ENCODE results near the gene ZCWPW2.

Gene ZCWPW2

DNA sequence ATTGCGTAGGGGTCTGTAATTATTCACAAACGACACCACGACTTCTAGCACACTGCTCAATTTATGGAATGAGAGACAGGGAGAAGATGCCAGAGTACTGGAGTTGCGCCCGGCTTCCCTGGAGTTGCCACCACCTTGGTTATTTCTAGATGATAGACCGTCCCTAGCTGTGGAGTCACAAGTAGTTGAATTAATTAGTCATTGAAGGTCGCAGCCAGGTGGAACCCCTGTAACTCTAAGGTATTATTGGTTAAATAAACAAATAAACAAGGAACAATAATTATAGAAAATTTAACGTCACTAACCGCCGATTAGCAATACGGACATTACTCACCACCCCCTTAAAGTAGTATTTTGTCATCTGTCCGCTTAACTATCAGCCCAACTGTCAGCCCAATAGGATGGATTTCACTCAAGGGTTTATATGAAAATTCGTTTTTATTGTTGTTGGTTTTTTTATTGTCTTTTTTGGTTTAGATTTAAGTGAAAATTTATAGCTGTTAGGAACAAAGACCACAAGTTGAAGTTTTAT is 1.0 kb downstream of the ZCWPW2 start:
- DNase-seq (ENCODE audit: extremely low read depth in 1 of 2, low read depth in 1 of 2): no peak

DNA sequence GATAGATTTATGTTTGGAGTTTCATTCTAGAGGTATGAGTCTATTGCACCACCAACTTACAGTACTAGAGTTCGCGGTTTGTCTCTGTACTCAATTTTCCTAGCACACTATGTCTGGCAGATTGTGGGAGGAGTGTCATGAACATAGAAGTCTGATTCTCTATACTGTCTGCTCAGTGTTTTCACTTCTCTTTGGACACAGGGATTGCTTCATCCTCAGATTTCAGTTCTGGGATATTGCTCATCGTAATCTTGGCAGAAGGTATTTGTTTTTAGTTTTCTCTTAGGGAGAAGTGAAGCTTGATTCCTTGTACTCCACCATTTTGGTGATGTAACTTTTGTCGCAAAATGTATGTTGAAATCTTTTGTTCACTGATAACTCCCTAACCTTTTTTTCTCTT is 27.9 kb downstream of the ZCWPW2 start:
- no peak for DNase-seq (ENCODE audit: extremely low read depth in 1 of 2, low read depth in 1 of 2)

DNA sequence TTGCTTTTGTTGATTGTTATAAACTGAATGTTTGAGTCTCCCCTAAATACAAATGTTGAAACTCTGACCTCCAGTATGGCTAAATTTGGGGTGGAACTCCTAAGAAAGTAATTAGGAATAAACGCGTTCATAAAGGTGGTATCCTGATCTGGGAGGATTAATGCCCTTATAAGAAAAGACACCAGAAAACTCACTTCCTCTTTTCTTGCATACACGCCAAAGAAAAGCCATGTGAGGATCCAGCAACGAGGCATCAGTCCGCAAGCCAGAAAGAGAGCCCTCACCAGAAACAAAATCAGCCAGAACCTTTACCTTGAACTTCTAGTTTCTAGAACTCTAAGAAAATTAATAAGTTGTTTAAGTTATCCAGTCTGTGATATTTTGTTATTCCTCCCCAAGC is 37.5 kb downstream of the ZCWPW2 start:
- DNase-seq (ENCODE audit: extremely low read depth in 1 of 2, low read depth in 1 of 2): no peak

DNA sequence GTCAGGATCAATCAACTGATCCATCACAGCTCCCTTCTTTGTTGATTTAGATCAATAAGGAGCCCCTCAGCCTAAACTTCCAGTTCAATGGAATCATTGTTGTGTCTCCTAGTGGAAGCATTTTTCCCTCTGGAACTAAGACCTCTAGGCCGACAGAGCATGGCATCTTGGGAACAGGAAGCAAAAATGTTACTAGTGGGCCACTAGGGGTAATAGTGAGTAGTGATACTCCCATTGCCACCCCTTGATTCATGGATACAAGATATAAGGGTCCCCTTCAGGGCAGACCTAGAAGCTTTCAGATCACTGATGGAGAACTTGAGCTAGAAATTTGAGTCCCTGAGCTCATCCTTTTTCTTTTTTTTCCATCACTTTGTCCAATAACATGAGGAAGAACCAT is 40.5 kb downstream of the ZCWPW2 start:
- no peak for DNase-seq (ENCODE audit: extremely low read depth in 1 of 2, low read depth in 1 of 2)

DNA sequence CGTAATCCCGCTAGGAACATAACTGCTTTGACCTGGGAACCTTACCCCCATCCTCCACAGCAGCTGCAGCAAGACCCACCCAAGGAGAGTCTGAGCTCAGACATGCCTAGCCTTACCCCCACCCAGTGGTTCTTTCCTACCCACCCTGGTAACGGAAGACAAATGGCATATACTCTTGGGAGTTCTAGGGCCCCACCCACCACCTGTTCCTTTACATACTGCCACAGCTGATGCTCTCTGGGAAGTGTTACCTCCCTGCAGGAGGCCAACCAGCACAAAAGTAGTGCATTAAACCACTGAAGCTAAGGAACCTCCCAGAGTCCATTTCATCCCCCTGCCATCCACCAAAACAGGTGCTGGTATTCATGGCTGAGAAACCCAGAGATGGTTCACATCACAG is 50.7 kb downstream of the ZCWPW2 start:
- no peak for DNase-seq (ENCODE audit: extremely low read depth in 1 of 2, low read depth in 1 of 2)

DNA sequence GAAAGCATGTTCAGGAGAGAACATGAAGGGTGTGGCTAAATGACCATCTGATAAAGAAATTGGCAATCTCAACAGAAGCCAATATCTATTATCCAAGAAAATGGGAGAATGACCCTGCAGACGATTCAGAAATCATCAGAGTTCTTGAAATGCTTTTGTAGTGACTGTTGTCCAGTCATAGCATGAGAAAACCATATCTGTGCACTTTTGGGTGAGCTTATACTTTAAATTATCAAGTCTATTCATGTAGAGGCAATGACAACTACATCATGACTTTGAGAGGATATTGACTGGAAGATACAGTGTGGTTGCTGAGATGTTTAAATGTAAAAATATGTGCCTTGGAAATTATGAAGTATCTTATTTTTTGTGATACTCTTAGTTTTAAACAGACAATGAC is 57.7 kb downstream of the ZCWPW2 start:
- no peak for DNase-seq (ENCODE audit: extremely low read depth in 1 of 2, low read depth in 1 of 2)

DNA sequence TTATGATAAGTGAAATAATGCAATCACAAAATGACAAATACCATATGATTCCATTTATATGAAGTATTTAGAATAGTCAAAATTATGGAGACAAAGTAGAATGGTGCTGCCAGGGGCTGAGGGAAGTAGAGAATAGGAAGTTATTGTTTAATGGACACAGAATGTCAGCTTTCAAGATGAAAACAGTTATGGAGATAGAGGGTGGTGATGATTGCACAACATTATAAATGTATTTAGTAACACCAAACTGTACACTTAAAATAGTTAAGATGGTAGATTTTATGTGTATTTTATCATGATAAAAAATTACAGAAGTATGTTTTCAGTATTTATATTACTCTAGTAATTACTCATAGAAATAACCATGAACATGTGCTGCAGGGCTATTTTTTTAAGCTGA is 100.9 kb downstream of the ZCWPW2 start:
- no peak for DNase-seq (ENCODE audit: extremely low read depth in 1 of 2, low read depth in 1 of 2)

DNA sequence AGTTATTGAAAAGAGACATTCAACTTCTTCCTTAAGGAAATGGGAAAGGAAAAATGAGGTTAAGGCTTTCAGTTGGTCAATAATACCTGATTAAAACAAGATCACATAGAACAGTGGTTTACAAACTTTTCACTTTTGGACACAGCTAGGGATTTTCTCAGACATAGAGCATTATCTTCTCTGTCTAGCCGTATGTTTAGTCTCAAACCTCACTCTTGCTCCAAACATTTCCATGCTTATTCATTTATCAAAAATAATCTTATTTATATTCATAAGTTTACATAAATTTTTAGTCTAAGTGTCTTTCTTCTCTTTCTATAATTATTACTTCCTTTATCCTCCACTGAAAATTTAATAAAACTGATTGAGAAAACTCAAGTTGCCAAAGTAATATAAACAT is 114.3 kb downstream of the ZCWPW2 start:
- DNase-seq (ENCODE audit: extremely low read depth in 1 of 2, low read depth in 1 of 2): no peak

DNA sequence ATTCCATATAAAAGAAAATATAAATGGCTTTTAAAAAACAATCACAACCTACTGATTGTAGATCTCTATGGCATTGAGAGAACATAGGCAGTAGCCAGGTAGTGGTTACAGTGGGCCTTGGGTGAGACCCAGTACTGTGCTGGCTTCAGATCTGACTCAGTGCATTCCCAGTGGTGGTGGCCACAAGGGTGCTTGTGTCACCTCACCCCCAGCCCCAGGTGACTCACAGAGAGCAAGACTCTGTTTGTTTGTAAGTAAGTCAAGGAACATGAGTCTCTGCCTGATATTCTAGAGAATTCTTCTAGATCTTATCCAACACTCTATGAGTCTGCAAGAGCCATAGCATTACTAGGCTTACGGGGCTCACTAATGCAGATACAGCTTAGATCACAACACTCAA is 118.9 kb downstream of the ZCWPW2 start:
- DNase-seq (ENCODE audit: extremely low read depth in 1 of 2, low read depth in 1 of 2): no peak

DNA sequence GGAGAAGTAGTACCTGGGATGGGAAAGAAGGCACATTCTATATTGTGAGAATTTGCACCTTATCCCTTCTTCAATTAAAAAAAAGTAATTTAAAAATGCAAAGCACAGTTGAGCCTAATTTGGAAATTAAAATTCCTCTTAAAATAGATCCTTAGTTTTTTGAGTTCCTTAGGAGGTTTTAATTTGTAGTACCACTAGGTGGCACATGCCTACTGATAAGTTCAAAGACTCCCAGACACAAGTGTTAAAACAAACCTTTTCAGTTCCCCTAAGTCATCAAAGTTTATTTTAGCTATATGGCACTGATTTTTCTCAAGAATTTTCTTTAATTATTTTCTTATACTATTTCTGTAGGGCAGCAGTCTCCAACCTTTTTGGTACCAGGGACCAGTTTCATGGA is 127.7 kb downstream of the ZCWPW2 start:
- DNase-seq (ENCODE audit: extremely low read depth in 1 of 2, low read depth in 1 of 2): no peak

DNA sequence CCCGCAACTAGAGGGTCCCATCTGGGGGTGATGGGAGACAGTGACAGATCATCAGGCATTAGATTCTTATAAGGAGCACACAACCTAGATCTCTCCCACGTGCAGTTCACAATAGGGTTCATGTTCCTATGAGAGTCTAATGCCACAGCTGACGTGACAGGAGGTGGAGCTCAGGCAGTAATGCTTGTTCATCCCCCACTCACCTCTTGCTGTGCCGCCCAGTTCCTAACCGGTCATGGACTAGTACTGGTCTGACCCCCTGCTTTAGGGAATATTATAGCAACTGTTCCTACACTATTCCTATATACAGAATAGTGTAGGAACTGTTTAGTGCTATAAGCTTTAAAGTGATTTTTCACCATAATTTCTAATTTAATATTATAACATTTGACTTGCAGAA is 128.2 kb downstream of the ZCWPW2 start:
- no peak for DNase-seq (ENCODE audit: extremely low read depth in 1 of 2, low read depth in 1 of 2)

DNA sequence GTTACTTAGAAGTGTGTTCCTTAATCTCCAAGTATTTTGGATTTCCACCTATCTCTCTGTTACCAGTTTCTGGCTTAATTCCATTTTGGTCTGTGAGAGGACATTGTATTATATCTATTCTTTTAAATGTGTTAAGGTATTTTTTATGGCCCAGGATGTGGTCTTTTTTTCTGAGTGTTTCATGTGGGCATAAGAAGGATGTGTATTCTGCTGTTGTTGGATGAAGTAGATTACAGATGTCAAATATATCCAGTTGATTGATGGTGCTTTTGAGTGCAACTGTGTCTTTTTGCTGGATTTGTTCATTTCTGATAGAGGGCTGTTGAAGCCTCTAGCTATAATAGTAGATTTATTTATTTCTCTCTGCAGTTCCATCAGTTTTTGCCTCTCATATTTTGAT is 136.6 kb downstream of the ZCWPW2 start:
- no peak for DNase-seq (ENCODE audit: extremely low read depth in 1 of 2, low read depth in 1 of 2)

DNA sequence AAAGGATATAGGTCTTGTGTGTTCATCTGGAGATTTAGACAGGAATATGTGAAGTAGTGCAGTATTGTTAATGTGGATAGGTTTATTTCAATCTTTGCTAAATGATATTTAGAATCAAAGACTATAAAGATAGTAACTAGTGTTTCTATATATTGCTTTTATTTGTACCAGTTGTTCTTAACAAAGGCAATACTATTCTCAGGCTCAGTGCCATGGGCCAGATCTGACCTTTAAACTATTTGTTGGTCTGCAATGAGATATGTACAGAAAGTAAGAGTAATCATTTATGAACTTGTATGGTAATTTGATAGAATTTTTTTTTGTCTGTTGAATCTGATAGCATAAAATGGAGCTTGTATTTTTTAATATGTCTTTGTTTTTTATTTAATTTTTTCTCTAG is 146.8 kb downstream of the ZCWPW2 start:
- no peak for DNase-seq (ENCODE audit: extremely low read depth in 1 of 2, low read depth in 1 of 2)

DNA sequence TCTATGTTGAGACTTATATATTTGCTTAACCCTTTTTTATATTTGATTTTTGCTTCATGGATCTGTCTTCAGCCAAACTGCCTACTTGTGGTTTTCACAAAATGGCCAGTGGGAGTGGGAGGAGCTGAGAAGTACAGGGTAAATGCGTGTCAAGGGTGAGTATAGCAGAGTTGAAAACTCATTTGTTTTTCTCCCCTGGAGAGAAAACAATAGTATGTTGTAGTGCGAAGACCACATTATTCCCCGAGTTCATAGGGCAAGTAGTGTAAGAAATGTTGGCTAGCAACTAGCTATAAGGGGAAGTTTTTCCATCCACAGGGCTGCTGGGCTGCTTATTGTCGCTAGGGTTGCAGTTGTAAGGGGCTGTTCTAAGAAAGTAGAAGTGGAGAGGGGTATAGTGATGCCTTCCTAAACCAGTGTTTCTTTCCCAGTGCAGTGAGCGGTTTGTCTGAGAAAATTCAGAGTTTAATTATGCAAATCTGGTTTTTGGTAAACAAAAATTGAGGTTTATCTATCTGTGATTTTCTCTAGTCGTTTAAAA is 153.9 kb downstream of the ZCWPW2 start:
- DNase-seq (ENCODE audit: extremely low read depth in 1 of 2, low read depth in 1 of 2): no peak

DNA sequence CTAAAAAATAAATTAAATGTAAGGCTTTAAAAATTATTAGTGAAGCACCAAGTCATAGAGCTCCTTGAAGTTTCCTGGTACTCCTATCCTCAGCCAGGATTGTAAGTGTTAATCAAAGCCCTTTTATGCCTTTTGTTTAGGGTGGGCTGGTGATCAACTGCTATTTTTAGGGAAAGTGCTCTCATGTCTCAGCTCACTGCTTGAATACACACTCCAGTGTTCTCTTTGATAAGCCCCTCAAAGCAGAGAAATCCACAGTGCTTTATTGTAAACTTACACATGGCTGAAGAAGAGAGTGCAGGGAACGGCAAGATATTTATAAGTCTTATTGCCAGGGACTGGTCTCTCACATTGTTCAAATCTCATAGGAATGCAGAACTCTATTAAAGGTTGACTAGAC is 156.5 kb downstream of the ZCWPW2 start:
- DNase-seq (ENCODE audit: extremely low read depth in 1 of 2, low read depth in 1 of 2): no peak

DNA sequence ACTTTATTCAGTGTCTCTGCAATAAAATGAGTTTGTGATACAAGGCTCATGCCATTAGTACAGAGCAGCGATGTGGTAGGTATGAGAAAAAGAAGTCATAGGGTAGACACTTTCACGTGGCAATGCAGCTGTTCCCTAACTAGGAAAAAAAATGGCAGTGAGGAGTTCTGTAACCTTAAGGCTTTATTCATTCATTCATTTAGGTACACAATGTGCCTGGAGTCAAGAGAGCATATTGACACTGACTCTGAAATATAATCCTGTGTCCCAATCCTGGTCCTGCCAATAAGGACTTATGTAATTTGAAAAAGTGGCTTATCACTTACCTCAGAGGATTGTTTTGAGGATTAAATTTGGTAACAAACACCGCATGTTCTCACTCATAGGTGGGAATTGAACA is 173.1 kb downstream of the ZCWPW2 start:
- DNase-seq (ENCODE audit: extremely low read depth in 1 of 2, low read depth in 1 of 2): no peak

DNA sequence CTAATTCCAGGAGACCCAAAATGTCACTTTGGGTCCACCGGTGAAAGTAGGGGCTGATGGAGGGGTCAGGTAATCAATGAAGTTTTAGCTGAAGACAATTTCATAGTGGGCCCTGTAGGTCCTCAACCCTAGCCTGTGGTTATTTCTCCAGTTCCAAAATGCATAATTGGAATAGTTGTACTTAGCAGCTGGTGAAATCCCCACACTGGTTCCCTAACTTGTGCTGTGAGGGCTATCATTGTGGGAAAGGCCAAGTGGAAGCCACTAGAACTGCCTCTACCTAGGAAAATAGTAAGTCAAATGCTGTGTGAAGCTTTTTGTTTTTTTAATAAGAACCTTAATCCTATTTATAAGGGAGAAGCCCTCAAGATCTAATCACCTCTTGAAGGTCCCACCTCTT is 193.8 kb downstream of the ZCWPW2 start:
- DNase-seq (ENCODE audit: extremely low read depth in 1 of 2, low read depth in 1 of 2): no peak

DNA sequence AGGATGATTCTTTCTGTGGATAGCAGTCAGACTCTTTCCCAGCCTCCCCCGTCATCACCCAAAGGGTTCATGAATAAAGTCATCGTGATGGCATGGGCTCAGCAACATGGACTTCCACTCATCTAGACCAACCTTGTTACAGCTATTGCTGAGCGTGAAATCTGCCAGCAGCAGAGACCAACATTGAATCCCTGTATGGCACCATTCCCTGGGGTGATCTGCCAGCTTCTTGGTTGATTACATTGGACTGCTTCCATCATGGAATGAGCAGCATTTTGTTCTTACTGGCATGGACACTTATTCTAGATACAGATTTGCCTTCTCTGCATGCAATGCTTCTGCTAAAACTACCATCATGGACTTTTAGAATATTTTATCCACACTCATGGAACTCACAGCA is 195.7 kb downstream of the ZCWPW2 start:
- no peak for DNase-seq (ENCODE audit: extremely low read depth in 1 of 2, low read depth in 1 of 2)

DNA sequence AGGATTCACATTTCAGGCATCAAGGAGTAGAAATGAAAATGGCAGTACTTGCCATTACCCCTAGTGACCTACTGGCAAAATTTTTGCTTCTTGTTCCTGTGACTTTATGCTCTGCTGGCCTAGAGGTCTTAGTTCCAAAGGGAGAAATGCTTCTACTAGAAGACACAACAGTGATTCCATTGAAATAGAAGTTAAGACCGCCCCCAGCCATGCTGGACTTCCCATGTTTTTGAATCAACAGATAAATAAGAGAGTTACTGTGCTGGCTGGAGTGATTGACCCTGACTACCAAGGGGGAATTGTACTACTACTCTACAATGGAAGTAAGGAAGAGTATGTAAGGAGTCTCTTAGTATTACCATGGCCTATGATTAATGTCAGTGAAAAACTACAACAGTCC is 196.3 kb downstream of the ZCWPW2 start:
- no peak for DNase-seq (ENCODE audit: extremely low read depth in 1 of 2, low read depth in 1 of 2)

DNA sequence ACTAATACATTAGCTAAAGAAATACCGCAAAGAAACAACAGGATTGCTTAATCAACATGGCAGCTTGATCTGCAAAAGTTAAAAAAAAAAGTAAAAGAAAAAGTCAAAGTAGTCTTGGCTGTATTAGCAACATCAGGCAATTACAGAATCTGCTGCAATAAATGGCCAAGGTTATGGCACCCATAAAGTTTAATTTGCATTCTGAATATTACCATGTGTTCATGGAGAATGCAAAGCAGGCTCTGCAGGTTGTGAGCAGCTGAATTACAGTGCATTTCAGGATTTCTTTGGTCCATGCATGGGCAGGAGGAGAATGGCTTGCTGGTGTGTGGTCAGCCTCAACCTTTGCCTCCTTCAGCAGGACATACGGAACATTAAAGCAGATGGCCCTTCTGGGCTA is 199.2 kb downstream of the ZCWPW2 start:
- no peak for DNase-seq (ENCODE audit: extremely low read depth in 1 of 2, low read depth in 1 of 2)

DNA sequence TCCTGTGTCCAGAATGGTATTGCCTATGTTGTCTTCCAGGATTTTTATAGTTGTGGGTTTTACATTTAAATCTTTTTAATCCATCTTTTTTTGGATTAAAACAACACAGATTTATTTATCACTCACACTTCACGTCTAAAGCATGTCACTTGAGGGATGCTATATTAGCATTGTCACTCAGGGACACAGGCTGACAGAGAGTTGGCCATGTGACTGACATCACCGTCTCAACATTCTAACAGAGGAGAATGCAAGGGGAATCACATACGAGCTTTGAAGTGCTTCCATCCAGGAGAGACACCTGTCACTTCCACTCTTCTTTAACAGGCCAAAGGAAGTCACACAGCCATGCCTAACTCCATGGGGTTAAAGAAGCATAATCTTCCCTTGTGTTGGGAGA is 204.7 kb downstream of the ZCWPW2 start:
- DNase-seq (ENCODE audit: extremely low read depth in 1 of 2, low read depth in 1 of 2): no peak

DNA sequence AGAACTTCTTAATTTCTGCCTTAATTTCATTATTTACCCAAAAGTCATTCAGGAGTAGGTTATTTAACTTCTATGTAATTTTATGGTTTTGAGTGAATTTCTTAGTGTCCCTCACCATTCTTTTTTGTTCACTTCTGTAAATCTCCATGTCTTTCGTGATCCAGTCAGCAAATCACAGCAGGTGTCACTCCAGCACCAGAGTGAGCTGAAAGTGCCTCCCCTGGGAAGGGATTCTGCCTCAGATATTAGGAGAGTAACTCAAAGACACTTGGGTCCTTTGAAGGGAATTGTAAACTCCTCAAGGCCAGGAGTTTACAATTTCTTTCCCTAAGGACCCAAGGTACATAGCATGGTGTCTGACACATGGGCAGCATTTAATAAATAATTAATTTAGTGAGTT is 207.7 kb downstream of the ZCWPW2 start:
- no peak for DNase-seq (ENCODE audit: extremely low read depth in 1 of 2, low read depth in 1 of 2)

DNA sequence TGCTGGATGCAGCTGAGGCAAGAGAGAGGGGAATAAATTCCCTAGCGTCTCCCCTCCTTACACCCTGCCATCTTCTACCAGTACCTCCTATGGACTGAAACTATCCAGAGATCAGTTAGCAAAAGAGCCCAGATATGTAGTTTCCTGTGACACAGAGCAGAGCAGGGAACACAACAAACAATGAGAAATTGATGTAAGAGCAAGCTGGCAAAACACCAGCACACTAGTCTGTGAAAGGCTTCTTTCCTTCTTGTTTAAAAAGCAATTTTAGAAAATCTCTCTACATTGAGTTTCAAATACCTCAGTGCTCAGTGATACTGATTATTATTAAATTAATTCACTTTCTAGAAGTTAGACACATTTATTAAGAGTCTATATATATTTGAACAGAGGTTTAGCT is 215.7 kb downstream of the ZCWPW2 start:
- no peak for DNase-seq (ENCODE audit: extremely low read depth in 1 of 2, low read depth in 1 of 2)

DNA sequence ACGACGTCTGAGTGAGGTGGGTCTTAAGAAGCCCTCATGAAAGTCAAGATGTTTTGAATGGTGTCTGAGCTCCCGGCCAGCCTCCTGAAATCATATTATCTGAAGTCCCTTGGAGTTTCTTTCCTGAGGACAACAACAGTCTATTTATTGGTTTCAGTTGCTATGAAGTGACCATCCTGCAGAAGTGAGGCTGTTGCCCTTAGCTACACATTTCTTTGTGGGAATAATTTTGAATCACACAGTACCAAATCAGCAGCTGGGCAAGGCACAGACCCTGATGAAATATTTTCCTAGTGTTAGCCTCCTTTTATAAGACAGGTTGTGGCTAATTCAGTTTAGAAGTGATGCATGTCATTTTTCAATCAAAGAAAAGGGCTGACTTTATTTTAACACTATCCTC is 220.8 kb downstream of the ZCWPW2 start:
- DNase-seq (ENCODE audit: extremely low read depth in 1 of 2, low read depth in 1 of 2): no peak
